HG02973 (cell line): ENCODE measurements around the gene FOXL2NB.

Experiments
- ATAC-seq: cut with Tn5 transposase; IDR thresholded peaks from one replicate; pipeline ENCODE4 v1.9.1; 2021; ENCODE audit warnings: moderate library complexity; ENCODE audit not compliant: unreplicated experiment

Gene FOXL2NB

GRCh38 chr3:138944929-138945708, 1.9 kb upstream of the FOXL2NB start:
- ATAC-seq, result no peak

- no peak for ATAC-seq
Observed at GRCh38 chr3:138945709-138946662, 1.0 kb upstream of the FOXL2NB start.

GRCh38 chr3:138947495-138948121, 591 bp downstream of the FOXL2NB start:
- no peak for ATAC-seq

GRCh38 chr3:138948371-138949001, 1.5 kb downstream of the FOXL2NB start:
- no peak for ATAC-seq

- no peak for ATAC-seq
Observed at GRCh38 chr3:138949002-138949418, 2.0 kb downstream of the FOXL2NB start.

GRCh38 chr3:138949445-138950005, 2.5 kb downstream of the FOXL2NB start:
- ATAC-seq, result no peak

GRCh38 chr3:138950006-138950644, 3.1 kb downstream of the FOXL2NB start:
- no peak for ATAC-seq

GRCh38 chr3:138950701-138951100, 3.7 kb downstream of the FOXL2NB start:
- no peak for ATAC-seq

- ATAC-seq, result no peak
Observed at GRCh38 chr3:138960417-138960852, 13.4 kb downstream of the FOXL2NB start.

- ATAC-seq, result no peak
Observed at GRCh38 chr3:138962854-138963560, 16.0 kb downstream of the FOXL2NB start.

- ATAC-seq, result no peak
Observed at GRCh38 chr3:138964264-138964663, 17.2 kb downstream of the FOXL2NB start.

- no peak for ATAC-seq
Observed at GRCh38 chr3:138964923-138965322, 17.9 kb downstream of the FOXL2NB start.

GRCh38 chr3:138971766-138972320, 24.8 kb downstream of the FOXL2NB start:
- ATAC-seq, result no peak

- ATAC-seq, result no peak
Observed at GRCh38 chr3:138972941-138973340, 25.9 kb downstream of the FOXL2NB start.

GRCh38 chr3:138974462-138974861, 27.4 kb downstream of the FOXL2NB start:
- no peak for ATAC-seq

- no peak for ATAC-seq
Observed at GRCh38 chr3:138975351-138975750, 28.3 kb downstream of the FOXL2NB start.

GRCh38 chr3:138976047-138976446, 29.0 kb downstream of the FOXL2NB start:
- no peak for ATAC-seq

- ATAC-seq, result no peak
Observed at GRCh38 chr3:138984816-138985215, 37.8 kb downstream of the FOXL2NB start.

GRCh38 chr3:138985932-138986331, 38.9 kb downstream of the FOXL2NB start:
- ATAC-seq, result no peak
